Measurements from ENCODE around the gene RAB30. TPM values are rescaled to one million over a fixed set of nuclear protein-coding genes. Genes with fewer than 3 reads are reported as not detected.

The RAB30 gene
- total RNA-seq, 1 donor from 2014 or later: 12.5 TPM

DNA sequence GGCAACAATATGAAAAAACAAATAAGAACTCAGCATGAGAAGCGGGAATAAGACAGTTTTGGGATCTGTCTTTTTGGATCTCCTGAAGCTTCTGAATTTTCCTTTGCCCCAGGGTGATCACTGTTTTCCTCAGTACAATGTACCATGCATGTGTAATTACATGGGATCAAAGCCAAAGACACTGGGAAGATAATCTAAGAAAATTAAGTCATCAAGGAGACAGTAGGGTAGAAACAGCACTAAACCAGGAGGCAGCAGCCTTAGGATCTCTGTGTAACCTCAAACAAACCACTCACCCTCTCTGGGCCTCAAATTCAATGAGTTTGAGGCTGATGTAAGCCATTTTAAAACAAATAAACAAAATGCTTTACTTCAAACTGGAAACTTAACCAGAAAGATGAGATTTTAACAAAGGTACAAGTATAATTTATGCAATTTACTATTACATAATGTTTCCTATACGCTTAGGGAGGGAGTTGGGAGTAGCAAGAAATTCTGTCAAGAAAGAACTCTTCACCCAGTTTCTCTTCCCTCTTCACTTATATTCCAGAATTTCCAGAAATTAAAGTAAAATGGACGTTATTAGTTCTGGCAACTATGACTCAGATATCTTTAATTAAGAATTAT is 77.0 kb downstream of the RAB30 start:
- H3K36me3 ChIP-seq: no peaks in the 10 kb centered on the region
- H3K27me3 ChIP-seq: no peaks in the 10 kb centered on the region
- intact Hi-C loops (cut with DNase I): no loop called here
- no peak overlapping the region for H3K4me3 ChIP-seq
- TF ChIP-seq, protein P1, sequence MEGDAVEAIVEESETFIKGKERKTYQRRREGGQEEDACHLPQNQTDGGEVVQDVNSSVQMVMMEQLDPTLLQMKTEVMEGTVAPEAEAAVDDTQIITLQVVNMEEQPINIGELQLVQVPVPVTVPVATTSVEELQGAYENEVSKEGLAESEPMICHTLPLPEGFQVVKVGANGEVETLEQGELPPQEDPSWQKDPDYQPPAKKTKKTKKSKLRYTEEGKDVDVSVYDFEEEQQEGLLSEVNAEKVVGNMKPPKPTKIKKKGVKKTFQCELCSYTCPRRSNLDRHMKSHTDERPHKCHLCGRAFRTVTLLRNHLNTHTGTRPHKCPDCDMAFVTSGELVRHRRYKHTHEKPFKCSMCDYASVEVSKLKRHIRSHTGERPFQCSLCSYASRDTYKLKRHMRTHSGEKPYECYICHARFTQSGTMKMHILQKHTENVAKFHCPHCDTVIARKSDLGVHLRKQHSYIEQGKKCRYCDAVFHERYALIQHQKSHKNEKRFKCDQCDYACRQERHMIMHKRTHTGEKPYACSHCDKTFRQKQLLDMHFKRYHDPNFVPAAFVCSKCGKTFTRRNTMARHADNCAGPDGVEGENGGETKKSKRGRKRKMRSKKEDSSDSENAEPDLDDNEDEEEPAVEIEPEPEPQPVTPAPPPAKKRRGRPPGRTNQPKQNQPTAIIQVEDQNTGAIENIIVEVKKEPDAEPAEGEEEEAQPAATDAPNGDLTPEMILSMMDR (IDR thresholded peaks at IDR 0.05): no peak
- DNase-seq (no peak), ATAC-seq (no peak)
- H3K9me3 ChIP-seq: no peaks in the 10 kb centered on the region
- H3K27ac ChIP-seq: no peak overlapping the region
- no peaks in the 10 kb centered on the region for H3K4me1 ChIP-seq

DNA sequence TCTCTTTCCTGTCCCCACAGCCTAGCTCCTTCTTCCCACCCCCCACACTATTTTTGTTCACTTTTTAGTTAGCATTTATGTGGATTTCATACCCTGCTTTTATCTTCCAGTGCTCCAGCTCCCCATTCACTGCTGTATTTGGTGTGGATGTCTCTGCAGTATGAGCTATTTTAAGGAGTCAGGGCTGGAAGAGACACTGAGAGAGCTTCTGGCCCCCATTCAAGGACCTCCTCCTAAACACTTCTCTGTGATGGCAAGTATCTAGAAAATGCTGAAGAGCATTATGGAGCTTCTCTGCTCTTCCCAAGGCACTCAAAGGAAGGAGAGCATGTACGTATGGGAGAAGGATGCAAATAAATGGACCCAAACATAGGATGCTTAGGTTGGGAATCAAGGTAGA is 79.5 kb downstream of the RAB30 start:
- Histone ChIP-seq H3K27ac (no peak overlapping the region), H3K4me3 (no peak overlapping the region), H3K9me3 (no peaks in the 10 kb centered on the region), H3K4me1 (no peaks in the 10 kb centered on the region), H3K36me3 (peaks cover 4% of the 10 kb centered on the region), H3K27me3 (no peaks in the 10 kb centered on the region)
- intact Hi-C loops (cut with DNase I): no loop called here
- ATAC-seq (no peak), DNase-seq (no peak)
- TF ChIP-seq, protein P1 (IDR thresholded peaks at IDR 0.05): no peak

DNA sequence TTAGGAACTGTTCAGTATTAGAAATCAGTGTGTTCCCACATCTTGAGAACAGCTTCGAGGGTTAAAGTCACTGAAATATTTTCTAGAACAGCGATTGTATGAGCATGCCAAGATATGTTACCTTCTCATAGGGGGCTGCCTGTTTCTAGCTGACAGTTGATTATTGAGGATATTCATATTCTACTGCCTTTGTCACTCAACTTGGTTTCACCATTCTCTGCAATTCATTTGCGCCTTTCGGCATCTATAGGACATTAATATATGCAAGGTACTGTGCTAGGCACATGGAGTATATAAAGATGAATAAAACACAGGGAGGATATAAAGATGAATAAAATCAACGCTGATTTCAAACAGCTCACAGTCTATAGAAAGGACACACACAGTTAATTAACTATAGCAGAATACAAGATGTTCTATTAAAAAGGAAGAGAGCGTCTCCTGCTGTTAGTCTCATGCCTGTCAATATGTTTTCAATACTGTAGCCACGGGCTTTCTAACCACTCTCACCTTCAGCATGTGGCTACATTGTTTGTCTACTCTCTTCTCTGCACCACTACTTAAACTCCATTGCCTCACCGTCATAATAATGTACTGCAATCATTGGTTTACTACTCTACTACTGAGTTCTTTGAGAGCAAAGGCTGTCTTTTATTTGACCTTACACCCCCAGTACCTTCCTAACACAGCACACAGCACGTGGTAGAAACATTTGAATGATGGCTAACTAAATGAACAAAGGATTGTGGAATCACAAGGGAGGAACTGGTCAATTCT is 81.9 kb downstream of the RAB30 start:
- ATAC-seq (no peak), DNase-seq (no peak)
- peaks cover 23% of the 10 kb centered on the region for H3K36me3 ChIP-seq
- intact Hi-C loops (cut with DNase I): no loop called here
- H3K27ac ChIP-seq: no peak overlapping the region
- no peak overlapping the region for H3K4me3 ChIP-seq
- H3K27me3 ChIP-seq: no peaks in the 10 kb centered on the region
- TF ChIP-seq, protein P1 (IDR thresholded peaks at IDR 0.05): no peak
- H3K9me3 ChIP-seq: no peaks in the 10 kb centered on the region
- no peaks in the 10 kb centered on the region for H3K4me1 ChIP-seq

DNA sequence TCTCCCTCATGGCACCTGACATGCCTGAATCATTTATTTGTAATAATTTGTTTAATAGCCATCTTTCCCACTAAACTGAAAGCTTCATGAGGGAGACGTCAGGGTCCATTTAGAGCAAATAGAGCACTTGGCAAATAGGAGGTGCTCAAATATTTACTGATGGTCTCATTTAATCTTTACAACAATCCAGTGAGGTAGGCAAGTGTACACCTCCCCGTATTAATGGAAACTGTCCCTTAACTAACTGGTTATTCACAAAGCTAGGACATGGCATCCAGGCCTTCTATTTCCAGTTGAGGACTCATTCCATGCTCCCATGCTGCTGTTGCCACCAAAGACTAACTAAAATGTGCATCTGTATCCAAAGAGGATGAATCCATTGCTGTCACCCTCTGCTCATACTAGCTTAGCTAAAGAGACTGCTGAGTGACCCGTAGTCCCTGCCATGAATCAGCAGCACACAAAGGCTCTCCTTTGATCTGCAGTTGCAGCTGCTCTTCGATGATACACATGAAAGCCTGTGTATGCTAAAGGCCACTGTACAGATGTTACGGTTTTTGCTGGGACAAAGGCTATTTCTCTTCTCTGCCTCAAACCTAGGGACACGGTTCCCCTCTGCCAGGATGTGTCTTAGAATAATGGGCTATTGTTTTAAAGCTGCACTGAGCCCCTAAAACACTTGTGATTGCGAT is 82.6 kb downstream of the RAB30 start:
- DNase-seq: no peak
- Histone ChIP-seq H3K4me1 (no peaks in the 10 kb centered on the region), H3K27me3 (no peaks in the 10 kb centered on the region), H3K36me3 (peaks cover 23% of the 10 kb centered on the region), H3K4me3 (no peak overlapping the region), H3K9me3 (no peaks in the 10 kb centered on the region), H3K27ac (no peak overlapping the region)
- no peak for ATAC-seq
- intact Hi-C loops (cut with DNase I): no loop called here
- TF ChIP-seq, protein P1 (IDR thresholded peaks at IDR 0.05): no peak

DNA sequence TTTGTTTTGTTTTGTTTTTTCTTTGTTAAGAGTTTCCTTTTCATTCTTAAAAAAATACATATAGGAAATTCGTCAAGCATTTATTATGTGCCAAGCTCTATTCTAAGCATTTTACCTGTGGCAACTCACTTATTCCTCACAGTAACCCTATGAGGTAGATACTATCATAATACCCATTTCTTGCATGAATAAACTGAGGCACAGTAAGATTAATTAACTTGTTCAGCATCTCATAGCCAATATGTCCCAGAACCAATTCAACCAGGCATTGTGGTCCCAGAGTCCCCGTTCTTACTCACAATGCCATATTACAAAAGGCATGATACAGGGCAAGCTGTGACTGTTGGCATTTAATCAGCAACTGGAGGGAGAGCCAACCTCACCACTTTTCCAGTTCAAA is 83.7 kb downstream of the RAB30 start:
- H3K27ac ChIP-seq: no peak overlapping the region
- H3K9me3 ChIP-seq: no peaks in the 10 kb centered on the region
- TF ChIP-seq, protein P1 (IDR thresholded peaks at IDR 0.05): no peak
- ATAC-seq (no peak), DNase-seq (no peak)
- H3K36me3 ChIP-seq: peaks cover 23% of the 10 kb centered on the region
- H3K4me1 ChIP-seq: no peaks in the 10 kb centered on the region
- no peak overlapping the region for H3K4me3 ChIP-seq
- intact Hi-C loops (cut with DNase I): no loop called here
- H3K27me3 ChIP-seq: no peaks in the 10 kb centered on the region
